HFF-Myc (cell line): Measurements from ENCODE around the gene LRRC1.

Experiments
- DNase-seq: peaks from one replicate; pipeline ENCODE4 v3.0.0-alpha.2; 2011; ENCODE audit warnings: low read depth; ENCODE audit errors: extremely low read depth
- H3K4me3 ChIP-seq: replicated peaks from 2 replicates; pipeline ENCODE4 v1.5.1; 2011; ENCODE audit warnings: low read depth, mild to moderate bottlenecking, control low read depth, low read length
- TF ChIP-seq, protein P1 (sequence below): IDR thresholded peaks from 2 replicates; pipeline ENCODE4 v1.5.1; 2012; ENCODE audit warnings: mild to moderate bottlenecking, low read depth, low read length, control low read depth; ENCODE audit errors: missing control alignments

Gene LRRC1

DNA sequence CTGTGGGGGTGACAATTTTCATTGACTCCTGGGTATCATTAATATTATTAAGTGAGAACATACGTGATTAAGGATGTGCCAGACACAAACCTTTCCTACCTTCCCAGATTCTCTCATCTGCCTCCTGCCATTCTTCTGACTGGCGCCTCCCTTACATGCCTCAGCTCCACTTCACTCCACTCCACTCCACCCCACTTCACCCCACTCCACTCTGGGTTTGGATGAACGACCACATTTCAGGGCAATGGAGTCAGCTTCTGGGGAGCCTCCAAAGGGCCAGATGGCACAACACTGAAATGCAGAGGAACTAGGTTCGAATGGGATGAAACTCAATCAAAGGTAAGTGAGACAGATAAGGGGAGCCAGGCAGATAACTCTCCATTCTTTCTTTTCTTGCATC, 40.5 kb upstream of the LRRC1 start:
- TF ChIP-seq, protein P1, sequence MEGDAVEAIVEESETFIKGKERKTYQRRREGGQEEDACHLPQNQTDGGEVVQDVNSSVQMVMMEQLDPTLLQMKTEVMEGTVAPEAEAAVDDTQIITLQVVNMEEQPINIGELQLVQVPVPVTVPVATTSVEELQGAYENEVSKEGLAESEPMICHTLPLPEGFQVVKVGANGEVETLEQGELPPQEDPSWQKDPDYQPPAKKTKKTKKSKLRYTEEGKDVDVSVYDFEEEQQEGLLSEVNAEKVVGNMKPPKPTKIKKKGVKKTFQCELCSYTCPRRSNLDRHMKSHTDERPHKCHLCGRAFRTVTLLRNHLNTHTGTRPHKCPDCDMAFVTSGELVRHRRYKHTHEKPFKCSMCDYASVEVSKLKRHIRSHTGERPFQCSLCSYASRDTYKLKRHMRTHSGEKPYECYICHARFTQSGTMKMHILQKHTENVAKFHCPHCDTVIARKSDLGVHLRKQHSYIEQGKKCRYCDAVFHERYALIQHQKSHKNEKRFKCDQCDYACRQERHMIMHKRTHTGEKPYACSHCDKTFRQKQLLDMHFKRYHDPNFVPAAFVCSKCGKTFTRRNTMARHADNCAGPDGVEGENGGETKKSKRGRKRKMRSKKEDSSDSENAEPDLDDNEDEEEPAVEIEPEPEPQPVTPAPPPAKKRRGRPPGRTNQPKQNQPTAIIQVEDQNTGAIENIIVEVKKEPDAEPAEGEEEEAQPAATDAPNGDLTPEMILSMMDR: no peak
- DNase-seq: no peak
- no peak overlapping the region for H3K4me3 ChIP-seq

DNA sequence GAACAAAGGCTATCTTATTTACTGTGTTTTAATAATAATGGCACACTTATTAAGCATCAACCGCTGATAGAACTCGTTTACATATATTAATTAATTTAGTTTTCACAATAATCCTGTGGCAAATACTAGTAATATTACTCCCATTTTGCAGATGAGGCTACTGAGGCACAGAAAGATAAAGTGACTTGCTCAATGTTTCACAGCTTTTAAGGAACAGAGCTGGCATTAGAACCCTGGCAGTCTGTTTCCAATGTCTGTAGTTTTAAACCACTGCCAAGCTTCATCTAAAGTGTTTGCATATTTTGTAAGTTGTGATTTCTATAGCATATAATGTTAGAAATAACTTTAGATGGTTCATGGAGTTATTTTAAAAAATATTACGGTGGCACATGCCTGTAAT, 38.4 kb upstream of the LRRC1 start:
- TF ChIP-seq, protein P1: no peak
- no peak for DNase-seq
- H3K4me3 ChIP-seq: no peak overlapping the region

DNA sequence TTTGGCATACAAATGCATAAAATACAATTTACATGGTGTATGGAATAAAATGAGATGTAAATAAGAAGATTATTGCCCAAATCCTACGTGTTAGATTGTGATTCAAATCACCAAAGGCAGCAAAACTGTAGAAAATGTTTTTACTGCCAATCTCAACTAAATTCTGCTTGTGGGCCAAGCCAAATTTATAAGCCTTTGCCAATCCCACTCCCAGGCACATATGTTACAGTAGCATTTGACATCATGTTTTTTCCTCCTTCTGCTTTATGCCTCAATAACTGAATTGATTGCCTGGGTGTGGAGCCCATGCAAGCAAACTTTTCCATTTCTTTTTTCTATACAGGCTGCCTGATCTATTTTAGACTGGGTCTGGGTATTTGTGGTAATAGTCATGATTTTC, 36.3 kb upstream of the LRRC1 start:
- no peak for DNase-seq
- H3K4me3 ChIP-seq: no peak overlapping the region
- TF ChIP-seq, protein P1: no peak

DNA sequence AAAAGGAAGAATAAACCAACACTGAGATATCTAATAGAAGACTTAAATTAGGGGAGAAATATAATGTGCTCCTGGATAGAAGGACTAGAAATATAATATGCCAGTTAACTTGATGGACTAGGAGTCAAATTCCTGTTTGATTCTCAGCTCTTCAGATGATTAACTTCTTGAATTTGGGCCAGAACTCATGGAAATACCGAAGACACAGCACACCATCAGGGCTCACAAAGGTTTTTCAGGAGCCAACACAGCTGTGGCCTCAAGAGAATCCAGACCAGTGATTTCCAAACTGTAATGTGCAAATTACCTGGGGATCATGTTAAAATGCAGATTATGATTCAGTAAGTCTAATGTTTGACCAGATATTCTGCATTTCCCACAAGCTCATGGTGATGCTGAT, 33.8 kb upstream of the LRRC1 start:
- no peak for DNase-seq
- no peak overlapping the region for H3K4me3 ChIP-seq
- TF ChIP-seq, protein P1: no peak

DNA sequence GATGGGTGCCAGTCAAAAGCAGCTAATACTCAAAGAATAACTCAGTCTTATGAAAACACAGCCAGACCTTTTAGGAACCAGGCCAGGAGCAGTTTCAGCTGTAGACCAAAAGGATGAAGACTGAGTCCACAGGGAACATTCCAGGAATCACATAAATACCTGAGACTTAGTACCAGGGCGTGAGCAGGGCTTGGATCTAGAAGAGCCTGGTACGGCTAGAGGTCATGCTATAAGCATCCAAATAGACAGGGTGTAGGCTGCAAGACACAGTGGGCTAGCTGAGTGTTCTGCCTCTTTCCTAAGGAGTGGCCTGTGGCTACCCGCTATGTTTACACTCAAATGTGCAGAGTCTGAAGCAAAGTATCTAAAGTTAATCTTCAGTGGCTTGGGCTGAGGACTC, 29.5 kb upstream of the LRRC1 start:
- H3K4me3 ChIP-seq: no peak overlapping the region
- no peak for DNase-seq
- TF ChIP-seq, protein P1: no peak

DNA sequence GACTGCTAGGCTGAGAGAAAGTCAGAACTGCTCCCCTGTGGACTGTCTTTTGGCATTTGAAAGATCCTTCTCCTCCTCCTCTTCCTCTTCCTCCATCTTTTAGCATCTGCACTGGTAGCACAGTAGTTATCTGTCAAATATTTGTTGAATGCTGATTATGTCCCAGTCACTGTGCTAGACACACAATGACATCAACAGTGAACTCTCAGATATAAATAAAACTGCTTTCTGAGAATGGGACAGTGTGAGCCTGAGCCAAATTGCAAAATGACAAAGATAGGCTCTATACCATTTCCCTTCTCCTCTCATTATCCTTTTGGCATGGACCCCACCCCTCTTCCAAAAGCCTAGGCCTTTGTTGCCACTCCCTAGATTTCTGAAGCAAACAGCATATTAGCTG, 27.9 kb upstream of the LRRC1 start:
- H3K4me3 ChIP-seq: no peak overlapping the region
- TF ChIP-seq, protein P1: no peak
- DNase-seq: no peak

DNA sequence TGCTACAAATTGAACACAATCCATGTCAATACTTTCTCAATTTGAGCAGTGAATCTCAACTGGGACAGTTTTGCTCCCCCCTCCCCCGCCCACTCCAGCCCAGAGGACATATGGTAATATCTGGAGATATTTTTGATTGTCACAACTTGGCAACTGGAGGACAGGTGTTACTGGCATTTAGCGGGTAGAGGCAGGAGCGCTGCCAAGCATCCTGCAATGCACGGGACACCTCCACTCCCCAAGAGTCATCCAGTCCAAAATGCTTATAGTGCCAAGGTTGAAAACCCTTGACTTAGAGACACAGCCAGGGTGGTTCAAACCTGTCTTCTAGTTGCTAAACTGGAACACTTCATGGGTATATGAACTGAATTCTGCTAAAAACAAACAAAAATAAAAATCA, 26.9 kb upstream of the LRRC1 start:
- no peak overlapping the region for H3K4me3 ChIP-seq
- DNase-seq: no peak
- TF ChIP-seq, protein P1: no peak
